Measurements from ENCODE around the gene ZNF70.

The ZNF70 gene

DNA sequence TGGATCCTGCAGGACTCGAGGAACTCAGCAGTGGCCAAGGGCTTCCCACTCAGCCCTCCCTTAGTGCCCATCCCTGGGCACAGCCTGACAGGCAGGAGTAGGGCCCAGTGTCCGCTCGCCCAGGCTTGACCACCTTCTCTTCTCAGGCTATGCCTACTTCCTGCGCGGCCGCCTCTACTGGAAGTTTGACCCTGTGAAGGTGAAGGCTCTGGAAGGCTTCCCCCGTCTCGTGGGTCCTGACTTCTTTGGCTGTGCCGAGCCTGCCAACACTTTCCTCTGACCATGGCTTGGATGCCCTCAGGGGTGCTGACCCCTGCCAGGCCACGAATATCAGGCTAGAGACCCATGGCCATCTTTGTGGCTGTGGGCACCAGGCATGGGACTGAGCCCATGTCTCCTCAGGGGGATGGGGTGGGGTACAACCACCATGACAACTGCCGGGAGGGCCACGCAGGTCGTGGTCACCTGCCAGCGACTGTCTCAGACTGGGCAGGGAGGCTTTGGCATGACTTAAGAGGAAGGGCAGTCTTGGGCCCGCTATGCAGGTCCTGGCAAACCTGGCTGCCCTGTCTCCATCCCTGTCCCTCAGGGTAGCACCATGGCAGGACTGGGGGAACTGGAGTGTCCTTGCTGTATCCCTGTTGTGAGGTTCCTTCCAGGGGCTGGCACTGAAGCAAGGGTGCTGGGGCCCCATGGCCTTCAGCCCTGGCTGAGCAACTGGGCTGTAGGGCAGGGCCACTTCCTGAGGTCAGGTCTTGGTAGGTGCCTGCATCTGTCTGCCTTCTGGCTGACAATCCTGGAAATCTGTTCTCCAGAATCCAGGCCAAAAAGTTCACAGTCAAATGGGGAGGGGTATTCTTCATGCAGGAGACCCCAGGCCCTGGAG lies 32.6 kb upstream of the ZNF70 start:
- no peak overlapping the region for H3K27ac Mint-ChIP-seq
- DNase-seq: no peak
- H3K36me3 Mint-ChIP-seq (ENCODE audit: low read depth): peaks cover 9% of the 10 kb centered on the region
- H3K4me3 Mint-ChIP-seq: no peak overlapping the region
- H3K27me3 Mint-ChIP-seq: no peaks in the 10 kb centered on the region
- peaks cover 18% of the 10 kb centered on the region for H3K4me1 Mint-ChIP-seq (ENCODE audit: low read depth)
- H3K9me3 Mint-ChIP-seq: no peaks in the 10 kb centered on the region

DNA sequence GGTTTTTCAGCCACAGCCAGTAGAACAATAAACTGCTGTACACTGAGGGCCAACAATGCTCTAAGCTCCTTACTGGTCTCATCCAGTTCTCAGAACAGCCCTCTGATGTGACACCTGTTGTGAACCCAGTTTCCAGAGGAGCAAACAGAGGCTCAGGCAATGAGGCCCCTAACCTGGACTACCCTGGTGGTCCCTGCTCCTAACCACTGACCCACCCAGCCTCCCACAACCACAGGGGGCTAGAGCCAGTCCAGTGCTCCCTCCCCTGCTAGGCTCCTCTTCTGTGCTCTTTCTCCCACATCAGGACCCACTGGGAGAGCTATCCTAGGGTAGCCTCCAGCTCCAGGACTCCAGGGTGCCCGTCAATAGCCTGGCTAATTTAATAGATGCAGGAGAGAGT lies 31.8 kb upstream of the ZNF70 start:
- Mint-ChIP-seq H3K36me3 (ENCODE audit: low read depth) (peaks cover 4% of the 10 kb centered on the region), H3K4me1 (ENCODE audit: low read depth) (peaks cover 11% of the 10 kb centered on the region), H3K27me3 (no peaks in the 10 kb centered on the region), H3K27ac (no peak overlapping the region), H3K9me3 (no peaks in the 10 kb centered on the region), H3K4me3 (no peak overlapping the region)
- DNase-seq: no peak

GRCh38 chr22:23782252-23782651 lies 31.3 kb upstream of the ZNF70 start:
- Mint-ChIP-seq H3K27ac (no peak overlapping the region), H3K4me3 (no peak overlapping the region), H3K4me1 (ENCODE audit: low read depth) (peaks cover 9% of the 10 kb centered on the region), H3K9me3 (no peaks in the 10 kb centered on the region), H3K36me3 (ENCODE audit: low read depth) (no peaks in the 10 kb centered on the region), H3K27me3 (no peaks in the 10 kb centered on the region)
- DNase-seq: no peak

DNA sequence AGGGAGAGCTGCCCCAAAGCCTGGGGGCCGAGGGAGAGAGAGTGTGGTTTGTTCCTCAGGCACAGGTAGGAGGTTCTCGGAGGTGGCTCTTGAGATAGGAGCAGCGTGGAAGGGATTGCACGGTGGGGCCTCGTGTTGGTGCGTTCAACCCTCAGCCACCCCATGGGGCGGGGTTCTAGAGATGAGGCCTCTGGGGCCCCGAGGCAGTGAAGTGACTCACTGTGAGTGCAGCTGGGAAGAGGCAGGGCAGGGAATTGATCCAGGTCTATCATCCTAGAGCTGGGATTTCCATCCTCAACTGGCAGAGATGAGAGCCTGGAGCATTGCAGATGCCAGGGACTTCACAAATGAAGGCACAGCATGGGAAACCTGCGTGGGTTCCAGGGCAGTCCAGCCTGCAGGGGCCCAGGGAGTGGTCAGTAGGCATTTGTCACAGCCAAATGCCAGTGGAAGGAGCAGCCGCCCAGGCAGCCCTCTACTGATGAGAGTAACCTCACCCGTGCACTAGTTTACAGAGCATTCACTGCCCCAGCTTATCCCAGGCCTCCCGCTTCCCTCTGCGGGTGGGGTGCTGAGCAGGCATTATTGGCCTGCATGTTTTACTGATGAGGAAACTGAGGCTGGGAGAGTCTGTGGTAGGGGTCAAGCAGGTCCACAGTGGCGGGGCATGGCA lies 30.7 kb upstream of the ZNF70 start:
- H3K36me3 Mint-ChIP-seq (ENCODE audit: low read depth): no peaks in the 10 kb centered on the region
- H3K9me3 Mint-ChIP-seq: no peaks in the 10 kb centered on the region
- no peak for DNase-seq
- H3K4me1 Mint-ChIP-seq (ENCODE audit: low read depth): peaks cover 9% of the 10 kb centered on the region
- H3K27ac Mint-ChIP-seq: no peak overlapping the region
- no peak overlapping the region for H3K4me3 Mint-ChIP-seq
- no peaks in the 10 kb centered on the region for H3K27me3 Mint-ChIP-seq

GRCh38 chr22:23781065-23781464 lies 30.2 kb upstream of the ZNF70 start:
- Mint-ChIP-seq H3K4me1 (ENCODE audit: low read depth) (peaks cover 3% of the 10 kb centered on the region), H3K4me3 (no peak overlapping the region), H3K9me3 (no peaks in the 10 kb centered on the region), H3K36me3 (ENCODE audit: low read depth) (no peaks in the 10 kb centered on the region), H3K27me3 (no peaks in the 10 kb centered on the region), H3K27ac (no peak overlapping the region)
- no peak for DNase-seq

DNA sequence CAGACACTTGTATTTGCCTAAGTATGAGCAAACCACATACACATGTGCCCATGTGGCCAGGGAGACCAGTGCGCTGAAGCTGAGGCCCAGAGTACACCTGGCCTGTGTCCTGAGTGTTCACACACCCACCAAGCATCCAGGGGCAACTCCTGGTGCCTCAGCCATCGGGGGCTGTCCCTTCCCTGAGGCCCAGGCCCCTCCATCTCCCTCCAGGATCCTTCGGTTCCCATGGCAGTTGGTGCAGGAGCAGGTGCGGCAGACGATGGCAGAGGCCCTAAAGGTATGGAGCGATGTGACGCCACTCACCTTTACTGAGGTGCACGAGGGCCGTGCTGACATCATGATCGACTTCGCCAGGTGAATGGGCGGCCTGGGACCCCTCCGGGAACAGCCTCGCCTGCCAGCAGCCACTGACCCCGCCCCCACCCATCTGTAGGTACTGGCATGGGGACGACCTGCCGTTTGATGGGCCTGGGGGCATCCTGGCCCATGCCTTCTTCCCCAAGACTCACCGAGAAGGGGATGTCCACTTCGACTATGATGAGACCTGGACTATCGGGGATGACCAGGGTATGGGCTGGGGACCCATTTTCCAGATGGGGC lies 29.3 kb upstream of the ZNF70 start:
- Mint-ChIP-seq H3K27ac (no peak overlapping the region), H3K9me3 (no peaks in the 10 kb centered on the region), H3K4me3 (no peak overlapping the region), H3K4me1 (ENCODE audit: low read depth) (no peaks in the 10 kb centered on the region), H3K36me3 (ENCODE audit: low read depth) (no peaks in the 10 kb centered on the region), H3K27me3 (no peaks in the 10 kb centered on the region)
- DNase-seq: no peak

- no peak for DNase-seq
- Mint-ChIP-seq H3K9me3 (no peaks in the 10 kb centered on the region), H3K36me3 (ENCODE audit: low read depth) (no peaks in the 10 kb centered on the region), H3K27ac (no peak overlapping the region), H3K27me3 (no peaks in the 10 kb centered on the region), H3K4me1 (ENCODE audit: low read depth) (no peaks in the 10 kb centered on the region), H3K4me3 (no peak overlapping the region)
Observed at GRCh38 chr22:23779731-23780130, 28.8 kb upstream of the ZNF70 start.

GRCh38 chr22:23779083-23779482 lies 28.2 kb upstream of the ZNF70 start:
- Mint-ChIP-seq H3K36me3 (ENCODE audit: low read depth) (no peaks in the 10 kb centered on the region), H3K27me3 (no peaks in the 10 kb centered on the region), H3K9me3 (no peaks in the 10 kb centered on the region)

GRCh38 chr22:23778577-23778900 lies 27.6 kb upstream of the ZNF70 start:
- H3K27ac Mint-ChIP-seq: no peak overlapping the region
- H3K4me3 Mint-ChIP-seq: no peak overlapping the region
- no peaks in the 10 kb centered on the region for H3K4me1 Mint-ChIP-seq (ENCODE audit: low read depth)
- H3K27me3 Mint-ChIP-seq: no peaks in the 10 kb centered on the region
- H3K36me3 Mint-ChIP-seq (ENCODE audit: low read depth): no peaks in the 10 kb centered on the region
- DNase-seq: no peak
- no peaks in the 10 kb centered on the region for H3K9me3 Mint-ChIP-seq

More at GRCh38 chr22:23779083-23779482, 28.2 kb upstream of the ZNF70 start:
- DNase-seq: no peak
- H3K4me1 Mint-ChIP-seq (ENCODE audit: low read depth): no peaks in the 10 kb centered on the region
- no peak overlapping the region for H3K27ac Mint-ChIP-seq
- no peak overlapping the region for H3K4me3 Mint-ChIP-seq

DNA sequence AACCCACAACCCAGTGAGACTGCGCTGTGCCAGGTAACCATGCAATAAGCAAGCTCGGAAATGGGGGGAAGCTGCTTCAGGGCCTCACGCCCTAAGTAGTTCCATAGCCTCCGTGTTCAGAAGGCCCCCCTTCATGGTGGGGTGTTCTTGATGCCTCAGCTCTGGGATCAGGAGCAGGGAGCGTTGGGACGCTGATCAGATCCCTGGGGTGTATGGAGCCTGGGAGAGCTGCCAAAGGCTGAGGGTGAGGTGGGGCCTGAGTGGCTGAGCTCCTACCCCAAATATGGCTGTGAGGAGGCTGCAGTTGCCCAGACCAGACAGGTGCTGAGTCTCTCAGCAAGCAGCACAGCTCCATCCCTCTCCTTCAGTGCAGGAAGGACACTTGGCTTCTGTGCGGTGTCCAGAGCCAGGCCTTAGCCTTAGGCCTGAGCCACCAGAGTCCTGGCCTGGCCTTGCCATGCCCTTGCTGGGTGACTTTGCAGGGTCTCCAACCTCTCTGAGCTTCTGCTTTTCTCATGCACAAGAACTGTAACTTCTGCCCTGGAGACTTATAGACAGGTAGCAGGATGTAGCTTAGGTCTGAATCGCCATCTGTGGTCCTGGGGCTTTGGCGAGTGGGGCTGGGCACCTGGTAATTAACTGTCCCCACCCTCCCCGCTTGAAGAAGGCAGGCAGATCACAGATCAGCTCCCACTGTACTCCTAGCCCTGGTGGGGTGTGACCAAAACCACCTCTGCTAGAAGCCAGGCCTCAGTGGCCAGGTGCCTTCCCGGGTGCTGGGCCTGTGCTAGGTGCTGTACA lies 27.1 kb upstream of the ZNF70 start:
- Mint-ChIP-seq H3K36me3 (ENCODE audit: low read depth) (no peaks in the 10 kb centered on the region), H3K27ac (no peak overlapping the region), H3K4me1 (ENCODE audit: low read depth) (peaks cover 5% of the 10 kb centered on the region), H3K4me3 (no peak overlapping the region), H3K27me3 (no peaks in the 10 kb centered on the region), H3K9me3 (no peaks in the 10 kb centered on the region)
- DNase-seq: no peak

DNA sequence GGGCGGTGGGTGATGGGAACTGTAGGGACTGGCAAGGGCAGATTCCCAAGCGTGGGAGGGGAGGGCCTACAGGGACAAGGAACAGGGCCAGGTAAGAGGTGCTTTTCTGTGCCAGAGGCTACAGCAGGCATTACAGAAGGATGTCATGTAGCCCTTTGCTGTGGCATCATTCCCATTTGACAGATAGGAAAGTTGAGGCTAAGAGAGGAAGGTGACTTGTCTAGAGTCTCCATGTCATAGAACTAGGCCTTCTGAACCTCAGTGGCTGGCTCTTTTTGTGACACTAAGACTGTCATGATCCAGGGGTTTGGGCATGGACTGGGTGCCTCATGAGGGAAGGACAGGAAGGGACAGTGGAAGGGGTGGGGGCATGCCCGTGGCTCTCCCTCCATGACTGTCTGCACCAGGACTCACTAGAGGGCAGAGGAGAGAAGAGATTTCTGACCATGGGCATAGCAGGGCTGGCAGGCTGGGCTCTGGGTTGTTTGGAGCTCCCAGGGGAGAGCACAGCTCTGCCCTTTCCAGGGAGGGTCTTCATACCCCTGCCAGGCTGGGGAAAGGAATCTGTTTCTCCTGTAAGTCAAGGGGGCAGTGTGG lies 25.0 kb upstream of the ZNF70 start:
- no peak overlapping the region for H3K4me3 Mint-ChIP-seq
- no peak for DNase-seq
- no peaks in the 10 kb centered on the region for H3K27me3 Mint-ChIP-seq
- H3K36me3 Mint-ChIP-seq (ENCODE audit: low read depth): no peaks in the 10 kb centered on the region
- no peak overlapping the region for H3K27ac Mint-ChIP-seq
- H3K4me1 Mint-ChIP-seq (ENCODE audit: low read depth): peaks cover 16% of the 10 kb centered on the region
- H3K9me3 Mint-ChIP-seq: no peaks in the 10 kb centered on the region

DNA sequence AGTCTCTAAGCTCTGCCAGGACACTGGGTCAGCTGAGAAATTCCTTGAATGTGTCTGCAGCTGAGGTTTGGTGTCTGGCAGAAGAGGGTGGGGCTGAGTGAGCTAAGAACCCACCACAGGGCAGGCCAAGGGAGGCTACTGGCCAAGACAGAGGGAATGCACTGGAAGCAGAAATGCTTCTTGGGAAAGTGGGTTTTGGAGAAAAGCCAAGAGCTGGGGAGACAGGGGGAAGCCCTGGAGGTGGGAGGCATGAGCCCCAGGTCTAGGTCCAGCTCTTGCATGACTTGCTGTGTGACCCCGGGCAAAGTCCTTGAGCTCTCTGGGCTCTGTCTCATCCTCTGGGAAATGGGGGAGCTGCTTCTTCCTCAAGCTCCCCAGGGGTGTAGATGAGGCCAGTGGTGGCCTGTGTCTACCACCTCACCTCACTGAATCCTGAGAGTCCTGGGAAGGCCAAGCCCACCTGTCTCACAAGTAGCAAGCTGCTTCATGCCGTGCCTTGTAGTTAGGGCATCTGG lies 24.1 kb upstream of the ZNF70 start:
- H3K4me3 Mint-ChIP-seq: no peak overlapping the region
- no peak for DNase-seq
- H3K27me3 Mint-ChIP-seq: no peaks in the 10 kb centered on the region
- H3K36me3 Mint-ChIP-seq (ENCODE audit: low read depth): no peaks in the 10 kb centered on the region
- no peak overlapping the region for H3K27ac Mint-ChIP-seq
- no peaks in the 10 kb centered on the region for H3K9me3 Mint-ChIP-seq
- peaks cover 16% of the 10 kb centered on the region for H3K4me1 Mint-ChIP-seq (ENCODE audit: low read depth)

DNA sequence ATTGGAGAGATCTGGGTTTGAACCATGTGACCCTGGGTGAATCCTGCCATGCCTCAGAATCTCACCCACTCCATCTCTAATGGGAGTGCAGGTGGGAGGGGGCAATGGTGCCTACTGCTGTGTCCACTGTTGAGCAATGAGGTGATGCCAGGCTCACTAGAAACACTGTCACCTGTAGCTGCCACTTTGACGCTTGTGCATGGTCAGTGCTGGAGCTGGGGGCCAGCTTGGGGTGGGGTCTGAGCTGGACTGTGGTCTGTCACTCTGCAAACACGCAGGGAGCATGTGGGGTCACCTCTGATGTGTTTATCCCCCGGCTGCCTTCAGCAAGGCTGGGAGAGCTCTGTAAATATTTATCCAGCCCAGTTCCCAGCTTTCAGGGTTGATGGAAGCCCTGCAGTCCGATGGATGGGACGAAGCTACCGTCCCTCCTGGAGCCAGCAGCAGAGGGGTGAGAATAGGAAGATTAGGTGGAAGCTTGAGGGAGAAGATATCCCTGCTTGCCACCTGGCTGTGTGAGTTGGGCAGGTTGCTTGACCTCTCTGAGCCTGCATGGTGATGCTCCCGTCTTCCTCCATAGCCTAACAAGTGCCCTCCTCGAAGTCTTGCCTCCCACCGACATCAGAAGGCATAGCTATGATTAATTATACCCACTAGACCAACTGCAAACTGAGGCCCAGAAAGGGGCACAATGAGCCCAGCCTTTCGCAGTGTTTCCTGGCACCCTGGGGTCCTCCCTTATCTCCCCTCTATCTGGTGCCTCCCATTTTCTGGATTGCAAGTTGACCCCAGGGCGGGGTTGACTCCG lies 23.4 kb upstream of the ZNF70 start:
- Mint-ChIP-seq H3K27ac (no peak overlapping the region), H3K27me3 (no peaks in the 10 kb centered on the region), H3K36me3 (ENCODE audit: low read depth) (no peaks in the 10 kb centered on the region), H3K4me3 (no peak overlapping the region), H3K4me1 (ENCODE audit: low read depth) (peaks cover 18% of the 10 kb centered on the region), H3K9me3 (no peaks in the 10 kb centered on the region)
- no peak for DNase-seq

Data from activated T-cell treated with anti-CD3 and anti-CD28 coated beads, Interleukin-2, amount 50 U/mL, for 24 hours (primary cell).